ENCODE measurements around the gene ACSL1.

DNA sequence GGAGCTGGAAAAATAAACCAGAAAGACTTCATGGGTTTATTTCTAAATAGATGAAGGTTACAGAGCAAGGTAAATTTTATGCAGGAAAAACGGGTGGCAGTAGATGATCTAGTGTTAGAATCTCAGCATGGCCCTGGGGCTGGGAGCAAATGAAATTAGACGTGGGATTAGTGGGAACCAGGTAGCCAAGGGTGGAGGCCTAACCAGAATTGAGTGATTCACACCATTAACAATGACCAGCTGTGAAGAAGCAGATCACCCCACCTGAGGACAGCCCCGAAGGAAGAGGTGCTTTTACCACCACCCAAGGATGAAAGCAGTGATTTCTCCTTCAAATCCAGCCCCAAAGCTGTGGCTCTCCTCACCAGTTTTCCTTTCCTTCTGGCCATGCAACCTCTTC lies 20.8 kb upstream of the ACSL1 start:
- TF ChIP-seq, protein P1, sequence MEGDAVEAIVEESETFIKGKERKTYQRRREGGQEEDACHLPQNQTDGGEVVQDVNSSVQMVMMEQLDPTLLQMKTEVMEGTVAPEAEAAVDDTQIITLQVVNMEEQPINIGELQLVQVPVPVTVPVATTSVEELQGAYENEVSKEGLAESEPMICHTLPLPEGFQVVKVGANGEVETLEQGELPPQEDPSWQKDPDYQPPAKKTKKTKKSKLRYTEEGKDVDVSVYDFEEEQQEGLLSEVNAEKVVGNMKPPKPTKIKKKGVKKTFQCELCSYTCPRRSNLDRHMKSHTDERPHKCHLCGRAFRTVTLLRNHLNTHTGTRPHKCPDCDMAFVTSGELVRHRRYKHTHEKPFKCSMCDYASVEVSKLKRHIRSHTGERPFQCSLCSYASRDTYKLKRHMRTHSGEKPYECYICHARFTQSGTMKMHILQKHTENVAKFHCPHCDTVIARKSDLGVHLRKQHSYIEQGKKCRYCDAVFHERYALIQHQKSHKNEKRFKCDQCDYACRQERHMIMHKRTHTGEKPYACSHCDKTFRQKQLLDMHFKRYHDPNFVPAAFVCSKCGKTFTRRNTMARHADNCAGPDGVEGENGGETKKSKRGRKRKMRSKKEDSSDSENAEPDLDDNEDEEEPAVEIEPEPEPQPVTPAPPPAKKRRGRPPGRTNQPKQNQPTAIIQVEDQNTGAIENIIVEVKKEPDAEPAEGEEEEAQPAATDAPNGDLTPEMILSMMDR (IDR thresholded peaks at IDR 0.05): no peak
- TF ChIP-seq POLR2A (IDR thresholded peaks at IDR 0.05): no peak

Measured in uterus (tissue), 2 donors.